HEK293T (cell line): ENCODE data around the gene PI4KA.

Experiments used
- CTCF ChIA-PET: fragments of 350-600 bp; formaldehyde crosslinking; extraction: SDS; loops from one replicate; lab custom pipeline; 2021; ENCODE audit warnings: antibody characterized with exemption, inconsistent platforms; lab: Yijun Ruan, JAX
- POLR2A ChIA-PET: fragments of 350-600 bp; formaldehyde crosslinking; extraction: SDS; loops from one replicate; lab custom pipeline; 2020; ENCODE audit warnings: antibody characterized with exemption, inconsistent platforms; lab: Yijun Ruan, JAX
- DNase-seq: peaks from one replicate; pipeline ENCODE4 v3.0.0; 2012; ENCODE audit warnings: mixed read lengths; ENCODE audit errors: extremely low spot score
- ARNT ChIP-seq: fragments of 450-650 bp; IDR thresholded peaks from 2 replicates; pipeline ENCODE4 v1.6.1; 2017; ENCODE audit warnings: mild to moderate bottlenecking
- BHLHE40 ChIP-seq: fragments of 450-650 bp; IDR thresholded peaks from 2 replicates; pipeline ENCODE4 v1.6.1; 2016; ENCODE audit warnings: mild to moderate bottlenecking, moderate library complexity, borderline replicate concordance
- CTBP1 ChIP-seq: fragments of 450-650 bp; IDR thresholded peaks from 2 replicates; pipeline ENCODE4 v1.6.1; 2016; ENCODE audit warnings: borderline replicate concordance
- ELF4 ChIP-seq: fragments of 450-650 bp; IDR thresholded peaks from 2 replicates; pipeline ENCODE4 v1.6.1; 2017; ENCODE audit warnings: antibody characterized with exemption
- FOXA1 ChIP-seq: fragments of 450-650 bp; IDR thresholded peaks from 2 replicates; pipeline ENCODE4 v1.6.1; 2016; ENCODE audit warnings: mild to moderate bottlenecking
- FOXK2 ChIP-seq: fragments of 450-650 bp; IDR thresholded peaks from 2 replicates; pipeline ENCODE4 v1.6.1; 2016; ENCODE audit warnings: mild to moderate bottlenecking
- FOXM1 ChIP-seq: fragments of 450-650 bp; IDR thresholded peaks from 2 replicates; pipeline ENCODE4 v1.6.1; 2017; ENCODE audit warnings: mild to moderate bottlenecking, borderline replicate concordance
- HDGF ChIP-seq: fragments of 450-650 bp; IDR thresholded peaks from 2 replicates; pipeline ENCODE4 v1.6.1; 2017; ENCODE audit warnings: antibody characterized with exemption, borderline replicate concordance
- L3MBTL2 ChIP-seq: fragments of 450-650 bp; conservative IDR thresholded peaks from 2 replicates; pipeline ENCODE4 v1.6.1; 2016; ENCODE audit warnings: mild to moderate bottlenecking
- LEF1 ChIP-seq: fragments of 450-650 bp; IDR thresholded peaks from 2 replicates; pipeline ENCODE4 v1.6.1; 2017; ENCODE audit warnings: mild to moderate bottlenecking, borderline replicate concordance
- NFRKB ChIP-seq: fragments of 450-650 bp; IDR thresholded peaks from 2 replicates; pipeline ENCODE4 v1.6.1; 2016; ENCODE audit warnings: mild to moderate bottlenecking, moderate library complexity
- PKNOX1 ChIP-seq: fragments of 450-650 bp; IDR thresholded peaks from 2 replicates; pipeline ENCODE4 v1.6.1; 2016
- SP1 ChIP-seq: fragments of 450-650 bp; IDR thresholded peaks from 2 replicates; pipeline ENCODE4 v1.6.1; 2017
- SUZ12 ChIP-seq: fragments of 450-650 bp; IDR thresholded peaks from 2 replicates; pipeline ENCODE4 v1.6.1; 2016; ENCODE audit warnings: mild to moderate bottlenecking
- TARDBP ChIP-seq: fragments of 450-650 bp; IDR thresholded peaks from 2 replicates; pipeline ENCODE4 v1.6.1; 2016
- ZNF384 ChIP-seq: fragments of 450-650 bp; IDR thresholded peaks from 2 replicates; pipeline ENCODE4 v1.6.1; 2016

The PI4KA gene

GRCh38 chr22:20782596-20783299, 75.9 kb downstream of the PI4KA start:
- no peak for TF ChIP-seq HDGF
- no peak for TF ChIP-seq ELF4
- TF ChIP-seq SP1, result no peak
- no peak for TF ChIP-seq PKNOX1
- no peak for TF ChIP-seq TARDBP
- TF ChIP-seq FOXK2, result no peak
- POLR2A ChIA-PET, result no interaction called here
- DNase-seq, result no peak
- CTCF ChIA-PET, result interaction anchor here (1.0 to 1.6 kb wide), 2 partner anchors 9 to 11 kb away, joined by 3 read pairs; partner anchors contain the start of gene SERPIND1

GRCh38 chr22:20782083-20782482, 76.5 kb downstream of the PI4KA start:
- ChIA-PET CTCF (no interaction called here), POLR2A (no interaction called here)
- DNase-seq, result no peak
- no peak for TF ChIP-seq HDGF
- no peak for TF ChIP-seq BHLHE40
- TF ChIP-seq SP1, result no peak
- no peak for TF ChIP-seq NFRKB
- no peak for TF ChIP-seq SUZ12
- no peak for TF ChIP-seq FOXM1
- no peak for TF ChIP-seq FOXA1
- TF ChIP-seq ELF4, result no peak
- no peak for TF ChIP-seq ZNF384
- no peak for TF ChIP-seq TARDBP
- TF ChIP-seq L3MBTL2, result no peak
- no peak for TF ChIP-seq PKNOX1
- TF ChIP-seq LEF1, result no peak
- TF ChIP-seq FOXK2, result no peak

- no peak for DNase-seq
- ChIA-PET CTCF (no interaction called here), POLR2A (no interaction called here)
- TF ChIP-seq ELF4, result no peak
- TF ChIP-seq SUZ12, result no peak
- TF ChIP-seq PKNOX1, result no peak
- TF ChIP-seq NFRKB, result no peak
- TF ChIP-seq BHLHE40, result no peak
- TF ChIP-seq HDGF, result no peak
- TF ChIP-seq ARNT, result no peak
- TF ChIP-seq TARDBP, result no peak
- TF ChIP-seq ZNF384, result no peak
- TF ChIP-seq FOXK2, result no peak
Observed at GRCh38 chr22:20781272-20781990, 77.2 kb downstream of the PI4KA start.

- POLR2A ChIA-PET, result no interaction called here
- DNase-seq, result no peak
Observed at GRCh38 chr22:20779818-20780158, 78.8 kb downstream of the PI4KA start.

GRCh38 chr22:20779014-20779817, 79.4 kb downstream of the PI4KA start:
- POLR2A ChIA-PET, result no interaction called here
- TF ChIP-seq ELF4 (no peak), HDGF (no peak), SP1 (no peak), FOXA1 (no peak), ARNT (no peak), TARDBP (no peak), CTBP1 (no peak), L3MBTL2 (no peak), ZNF384 (no peak), BHLHE40 (no peak)
- CTCF ChIA-PET, result no interaction called here

More at GRCh38 chr22:20779818-20780158, 78.8 kb downstream of the PI4KA start:
- TF ChIP-seq LEF1 (no peak), HDGF (no peak), TARDBP (no peak), BHLHE40 (no peak), CTBP1 (no peak), FOXK2 (no peak), FOXM1 (no peak), FOXA1 (no peak), ARNT (no peak), NFRKB (no peak), ZNF384 (no peak), SUZ12 (no peak), SP1 (no peak), PKNOX1 (no peak), ELF4 (no peak), L3MBTL2 (no peak)
- CTCF ChIA-PET, result no interaction called here

More at GRCh38 chr22:20779014-20779817, 79.4 kb downstream of the PI4KA start:
- no peak for DNase-seq
